Measurements from ENCODE around the gene ARL6IP4. TPM values are rescaled to one million over a fixed set of nuclear protein-coding genes. Genes with fewer than 3 reads are reported as not detected.
A peak's percentile ranks its signal among the peaks of the same experiment; 100 is the strongest.

The ARL6IP4 gene
- total RNA-seq, 1 donor from 2014 or later, result 163 TPM

- DNase-seq (peak; percentile 88), ATAC-seq (ENCODE audit: low read depth) (peak; percentile 81)
- ChIA-PET POLR2A (interaction anchor here (0.5 to 3.0 kb wide), 27 partner anchors 9 to 658 kb away, joined by 3 to 40 read pairs (median 4); partner anchors contain the start of genes ABCB9, DDX55, KNTC1 and MPHOSPH9), CTCF (interaction anchor here (0.8 to 2.6 kb wide), 4 partner anchors 115 to 263 kb away, joined by 3 to 8 read pairs (median 4); no protein-coding TSS in a partner anchor)
- Mint-ChIP-seq H3K27ac (peak within 1 kb of the TSS; percentile 99), H3K27me3 (no peaks in the 10 kb centered on the region), H3K36me3 (ENCODE audit: low read depth) (peaks cover 17% of the 10 kb centered on the region), H3K4me3 (peak within 1 kb of the TSS; percentile 98), H3K9me3 (no peaks in the 10 kb centered on the region), H3K4me1 (peaks cover 35% of the 10 kb centered on the region)
- TF ChIP-seq CTCF (IDR thresholded peaks at IDR 0.05), result no peak
- intact Hi-C loops (cut with micrococcal nuclease), result loop anchor here (1.0 to 5.0 kb wide), 8 partner anchors 9 to 898 kb away; partner anchors contain the start of genes ABCB9, DDX55, KNTC1 and MLXIP
Measured at GRCh38 chr12:122974892-122975789, 5.3 kb upstream of the ARL6IP4 start, which contains the start of gene OGFOD2. TSS of gene OGFOD2 (plus strand) at chr12:122975244. CDS start at chr12:122975252, 8 bp downstream.

GRCh38 chr12:122975790-122976647 lies 4.5 kb upstream of the ARL6IP4 start:
- intact Hi-C loops (cut with micrococcal nuclease), result loop anchor here (1.0 to 2.0 kb wide), 3 partner anchors 75 to 627 kb away; partner anchors contain the start of genes DDX55 and KNTC1
- POLR2A ChIA-PET, result interaction anchor here (0.6 to 3.0 kb wide), 9 partner anchors 10 to 476 kb away, joined by 3 to 40 read pairs (median 7); partner anchors contain the start of genes ABCB9, MPHOSPH9, MTRFR and ZCCHC8

GRCh38 chr12:122976648-122976975 lies 3.9 kb upstream of the ARL6IP4 start:
- H3K36me3 Mint-ChIP-seq (ENCODE audit: low read depth), result peaks cover 20% of the 10 kb centered on the region
- intact Hi-C loops (cut with micrococcal nuclease), result no loop called here
- POLR2A ChIA-PET, result interaction anchor here (2.8 to 3.0 kb wide), 3 partner anchors 11 to 260 kb away, joined by 18 to 40 read pairs (median 33); partner anchors contain the start of genes ABCB9, MPHOSPH9 and MTRFR
- no peak overlapping the region for H3K4me3 Mint-ChIP-seq
- TF ChIP-seq CTCF (IDR thresholded peaks at IDR 0.05), result no peak
- DNase-seq (no peak), ATAC-seq (ENCODE audit: low read depth) (no peak)
- no peak overlapping the region for H3K27ac Mint-ChIP-seq
- no peaks in the 10 kb centered on the region for H3K9me3 Mint-ChIP-seq
- peaks cover 40% of the 10 kb centered on the region for H3K4me1 Mint-ChIP-seq
- CTCF ChIA-PET, result interaction anchor here (1.0 to 2.6 kb wide), 2 partner anchors 175 to 262 kb away, joined by 3 to 8 read pairs; no protein-coding TSS in a partner anchor
- H3K27me3 Mint-ChIP-seq, result no peaks in the 10 kb centered on the region

More at GRCh38 chr12:122975790-122976647, 4.5 kb upstream of the ARL6IP4 start:
- H3K27ac Mint-ChIP-seq, result peak overlapping the region; percentile 99
- no peak for DNase-seq
- H3K4me1 Mint-ChIP-seq, result peaks cover 37% of the 10 kb centered on the region
- peaks cover 18% of the 10 kb centered on the region for H3K36me3 Mint-ChIP-seq (ENCODE audit: low read depth)
- no peak for ATAC-seq (ENCODE audit: low read depth)
- CTCF ChIA-PET, result interaction anchor here (0.8 to 2.6 kb wide), 4 partner anchors 115 to 262 kb away, joined by 3 to 8 read pairs (median 3); no protein-coding TSS in a partner anchor
- H3K27me3 Mint-ChIP-seq, result no peaks in the 10 kb centered on the region
- TF ChIP-seq CTCF (IDR thresholded peaks at IDR 0.05), result no peak
- H3K4me3 Mint-ChIP-seq, result peak overlapping the region; percentile 98
- H3K9me3 Mint-ChIP-seq, result no peaks in the 10 kb centered on the region

- ChIA-PET CTCF (interaction anchor here (1.0 kb wide), 1 partner anchor 174 kb away, joined by 3 read pairs; no protein-coding TSS in a partner anchor), POLR2A (no interaction called here)
- H3K9me3 Mint-ChIP-seq, result no peaks in the 10 kb centered on the region
- TF ChIP-seq CTCF (IDR thresholded peaks at IDR 0.05), result no peak
- intact Hi-C loops (cut with micrococcal nuclease), result no loop called here
- no peak overlapping the region for H3K27ac Mint-ChIP-seq
- no peaks in the 10 kb centered on the region for H3K27me3 Mint-ChIP-seq
- DNase-seq (no peak), ATAC-seq (ENCODE audit: low read depth) (no peak)
- H3K4me3 Mint-ChIP-seq, result peak overlapping the region; percentile 28
- peaks cover 25% of the 10 kb centered on the region for H3K36me3 Mint-ChIP-seq (ENCODE audit: low read depth)
- peaks cover 46% of the 10 kb centered on the region for H3K4me1 Mint-ChIP-seq
Measured at GRCh38 chr12:122977153-122977552, 3.3 kb upstream of the ARL6IP4 start.
